Endothelial cell of umbilical vein (primary cell): ENCODE results near the gene SCIN. TPM values are rescaled to one million over a fixed set of nuclear protein-coding genes. Genes with fewer than 3 reads are reported as not detected.

Experiments
- BruUV-seq: library from RNA; stranded (reverse); fragments of 400-500 nt; replicated peaks from 2 replicates; lab custom pipeline; 2021; lab: Mats Ljungman, UMichigan
- CTCF ChIA-PET: fragments of 300-600, 350-600 bp; sonication (Branson Sonifier 250); formaldehyde crosslinking; loops from one replicate; lab custom pipeline; 2021; ENCODE audit warnings: antibody characterized with exemption, inconsistent platforms; lab: Charles Lee
- POLR2A ChIA-PET: fragments of 300-600, 350-600 bp; sonication (Branson Sonifier 250); formaldehyde crosslinking; loops from one replicate; lab custom pipeline; 2021; ENCODE audit warnings: antibody characterized with exemption, inconsistent platforms; lab: Charles Lee
- DNase-seq: peaks from one replicate; pipeline ENCODE4 v3.0.0-alpha.2; 2011; ENCODE audit warnings: low read depth, low spot score
- FAIRE-seq: peaks from 2 replicates; lab custom pipeline; 2011; peaks lifted over from hg19 to GRCh38; lab: Jason Lieb, UNC
- H2AFZ ChIP-seq: 2 replicates; pipeline ENCODE4 v1.6.0; 2012; ENCODE audit warnings: low read depth, low read length, control low read depth, inconsistent platforms
- H3K27ac ChIP-seq: 2 replicates; pipeline ENCODE4 v1.5.1; 2011; ENCODE audit warnings: low read depth, mild to moderate bottlenecking, control low read depth, low read length, moderate library complexity; ENCODE audit not compliant: insufficient read depth
- H3K27me3 ChIP-seq, 2 experiments: 2 replicates each; pipeline versions ENCODE4 v1.6.0 to v1.6.1; 2011; ENCODE audit warnings: low read length in 2 of 2, mixed read lengths in 1 of 2; ENCODE audit not compliant: control insufficient read depth in 2 of 2, insufficient read depth in 2 of 2
- H3K36me3 ChIP-seq, 2 experiments: 2 replicates in 1 of 2; 3 replicates in 1 of 2; pipeline ENCODE4 v1.5.1; 2011; ENCODE audit warnings: low read length in 2 of 2, mild to moderate bottlenecking in 1 of 2, moderate library complexity in 1 of 2; ENCODE audit not compliant: control insufficient read depth in 2 of 2, insufficient read depth in 2 of 2; ENCODE audit errors: extremely low read depth in 1 of 2
- H3K4me1 ChIP-seq: 3 replicates; pipeline ENCODE4 v1.5.1; 2011; ENCODE audit warnings: mild to moderate bottlenecking, low read length; ENCODE audit not compliant: control insufficient read depth, insufficient read depth; ENCODE audit errors: extremely low read depth
- H3K4me2 ChIP-seq: 2 replicates; pipeline ENCODE4 v1.6.1; 2011; ENCODE audit warnings: low read length, control low read depth, mixed read lengths; ENCODE audit not compliant: insufficient read depth
- H3K4me3 ChIP-seq, 3 experiments: fragments of 200-600 bp in 1 of 3; sonication (generic), shearing (Covaris generic) in 1 of 3; replicated peaks in 1 of 3; 2 replicates each; pipeline ENCODE4 v1.5.1; 2011 to 2016; ENCODE audit warnings: control low read depth in 3 of 3, low read length in 3 of 3, mild to moderate bottlenecking in 2 of 3, inconsistent platforms in 1 of 3, low read depth in 1 of 3, moderate library complexity in 1 of 3; ENCODE audit not compliant: insufficient read depth in 1 of 3
- H3K79me2 ChIP-seq: 2 replicates; pipeline ENCODE4 v1.6.0; 2012; ENCODE audit warnings: low read length, inconsistent platforms; ENCODE audit not compliant: control insufficient read depth, insufficient read depth
- H3K9ac ChIP-seq: replicated peaks from 2 replicates; pipeline ENCODE3; 2011; ENCODE audit warnings: low read length, control low read depth; ENCODE audit not compliant: insufficient read depth; ENCODE audit errors: extremely low read depth
- H3K9me1 ChIP-seq: replicated peaks from 3 replicates; pipeline ENCODE4 v1.6.0; 2011; ENCODE audit warnings: mild to moderate bottlenecking, low read length; ENCODE audit not compliant: control insufficient read depth, insufficient read depth; ENCODE audit errors: extremely low read depth
- H3K9me3 ChIP-seq: replicated peaks from 2 replicates; pipeline ENCODE4 v1.5.1; 2012; ENCODE audit warnings: low read length, inconsistent platforms; ENCODE audit not compliant: control insufficient read depth, insufficient read depth
- H4K20me1 ChIP-seq: replicated peaks from 2 replicates; pipeline ENCODE3; 2011; ENCODE audit warnings: mild to moderate bottlenecking, low read length; ENCODE audit not compliant: control insufficient read depth, insufficient read depth; ENCODE audit errors: extremely low read depth
- CTCF ChIP-seq, 2 donors: IDR thresholded peaks; 1 replicate in 1 of 2; 2 replicates in 1 of 2; pipeline ENCODE4 v1.5.1; 2011; ENCODE audit warnings: low read length in 2 of 2, mild to moderate bottlenecking in 2 of 2, moderate library complexity in 2 of 2, control low read depth in 1 of 2, inconsistent platforms in 1 of 2, low read depth in 1 of 2; ENCODE audit not compliant: insufficient read depth in 1 of 2; ENCODE audit errors: extremely low read depth in 1 of 2
- EZH2 ChIP-seq: IDR thresholded peaks from 2 replicates; pipeline ENCODE4 v1.6.1; 2012; ENCODE audit warnings: borderline replicate concordance, low read depth, mild to moderate bottlenecking, moderate library complexity, low read length, inconsistent platforms; ENCODE audit not compliant: severe bottlenecking
- FOS ChIP-seq: IDR thresholded peaks from 2 replicates; pipeline ENCODE4 v1.6.1; 2011; ENCODE audit warnings: mild to moderate bottlenecking, low read length, moderate library complexity, borderline replicate concordance; ENCODE audit not compliant: insufficient read depth
- GATA2 ChIP-seq: IDR thresholded peaks from 2 replicates; pipeline ENCODE4 v1.7.0; 2011; ENCODE audit warnings: low read depth, mild to moderate bottlenecking, moderate library complexity, mixed read lengths, low read length; ENCODE audit not compliant: insufficient read length, insufficient read depth
- JUN ChIP-seq: IDR thresholded peaks from 2 replicates; pipeline ENCODE4 v1.6.1; 2011; ENCODE audit warnings: borderline replicate concordance, low read depth; ENCODE audit not compliant: insufficient read length, insufficient read depth
- MAX ChIP-seq: IDR thresholded peaks from 2 replicates; pipeline ENCODE4 v1.6.1; 2011; ENCODE audit not compliant: insufficient read depth, insufficient read length
- MYC ChIP-seq: IDR thresholded peaks from one replicate; pipeline ENCODE4 v1.6.1; 2011; ENCODE audit warnings: mild to moderate bottlenecking, low read depth, low read length
- POLR2A ChIP-seq: IDR thresholded peaks from 2 replicates; pipeline ENCODE4 v1.6.1; 2012; ENCODE audit warnings: low read depth, mild to moderate bottlenecking, control low read depth, low read length
- POLR2AphosphoS5 ChIP-seq: IDR thresholded peaks from 2 replicates; pipeline ENCODE4 v1.6.1; 2012; ENCODE audit warnings: low read depth, mild to moderate bottlenecking, control low read depth, low read length, moderate library complexity; ENCODE audit not compliant: insufficient read depth
- dilution Hi-C: fragments of 300-500 bp; cut with MboI; formaldehyde crosslinking; loops from one replicate; pipeline ENCODE4 v1.15.0; 2019; ENCODE audit warnings: low sequenced_read_pairs; ENCODE audit not compliant: extremely low pct_ligation_motif_present
- intact Hi-C: fragments of 100-400 bp; cut with micrococcal nuclease; formaldehyde crosslinking; loops from one replicate; pipeline ENCODE4 v1.10.0; 2022
- polyA plus RNA-seq, 4 experiments: library from polyadenylated mRNA; depleted of rRNA in 3 of 4; stranded (reverse) in 3 of 4; unstranded in 1 of 4; fragments of >200 nt; gene quantifications; 2 replicates each; pipeline versions ENCODE4 v1.2.1 to v1.2.3, GENCODE V29; 2011 to 2012; ENCODE audit warnings: missing spikeins in 1 of 4
- total RNA-seq: library from RNA; stranded (reverse); gene quantifications from 2 replicates; pipeline ENCODE4 v1.2.3, GENCODE V29; 2021

Gene SCIN
- total and polyA plus RNA-seq, 2 donors (not counting 3 experiments of a cell fraction or from before 2014, with no cell fraction given), result 0.07 to 0.69 TPM

GRCh38 chr7:12557282-12557681, 13.2 kb upstream of the SCIN start:
- H3K9me1 ChIP-seq, result no peaks in the 10 kb centered on the region
- no peak overlapping the region for H3K9ac ChIP-seq
- POLR2A ChIA-PET, result no interaction called here

More at GRCh38 chr7:12557282-12557681, 13.2 kb upstream of the SCIN start:
- Histone ChIP-seq H3K9me3 (no peaks in the 10 kb centered on the region), H3K4me2 (no peak overlapping the region), H3K27ac (no peak overlapping the region), H3K27me3 (no peaks in the 10 kb centered on the region), H3K4me3 (no peak overlapping the region), H3K36me3 (no peaks in the 10 kb centered on the region), H4K20me1 (no peaks in the 10 kb centered on the region), H2AFZ (peak overlapping the region; percentile 76), H3K79me2 (no peaks in the 10 kb centered on the region), H3K4me1 (no peaks in the 10 kb centered on the region)
- CTCF ChIA-PET, result interaction anchor here (0.9 kb wide), 1 partner anchor 8 kb away, joined by 3 read pairs; no protein-coding TSS in a partner anchor
- dilution Hi-C loops, result no loop called here
- intact Hi-C loops, result no loop called here
- BruUV-seq, result no TSS peak
- no peak for TF ChIP-seq CTCF (IDR thresholded peaks at IDR 0.05; ENCODE audit: extremely low read depth in 1 of 2, insufficient read depth in 1 of 2, low read depth in 1 of 2, low read length in 2 of 2)
- no peak for TF ChIP-seq POLR2A
- TF ChIP-seq JUN, result no peak
- no peak for TF ChIP-seq FOS
- TF ChIP-seq EZH2, result no peak
- no peak for TF ChIP-seq MYC
- no peak for TF ChIP-seq GATA2
- no peak for TF ChIP-seq POLR2AphosphoS5
- no peak for TF ChIP-seq MAX
- no peak for FAIRE-seq
- DNase-seq, result no peak
